Sigmoid colon (tissue), 4 donors: ENCODE measurements around the gene RPSA.

Experiments
- CTCF ChIP-seq, 4 experiments: fragments of 450-650 bp in 3 of 4; fragments of 200-600 bp in 1 of 4; IDR thresholded peaks; one replicate each; pipeline ENCODE4 v1.5.1; 2016 to 2019; ENCODE audit warnings: antibody characterized with exemption in 4 of 4, mild to moderate bottlenecking in 3 of 4, moderate library complexity in 2 of 4
- POLR2AphosphoS5 ChIP-seq, 4 donors: sonication (generic); formaldehyde crosslinking; IDR thresholded peaks; one replicate each; pipeline ENCODE4 v1.6.1; 2017; ENCODE audit warnings: antibody characterized with exemption in 4 of 4

- TF ChIP-seq CTCF (IDR thresholded peaks at IDR 0.05) (no peak), POLR2AphosphoS5 (IDR thresholded peaks at IDR 0.05) (no peak)
These were observed 4.4 kb downstream of the RPSA start for GRCh38 chr3:39410893-39411292.
